NT2/D1 (cell line): ENCODE results near the gene ABCA7.

ENCODE experiments used
- DNase-seq: peaks from one replicate; pipeline ENCODE4 v3.0.0-alpha.2; 2011; ENCODE audit warnings: low read depth, low spot score
- H3K27me3 ChIP-seq: 2 replicates; pipeline ENCODE4 v1.6.0; 2011; ENCODE audit warnings: mild to moderate bottlenecking; ENCODE audit not compliant: insufficient read length, insufficient read depth
- H3K36me3 ChIP-seq: 2 replicates; pipeline ENCODE4 v1.6.1; 2011; ENCODE audit warnings: mild to moderate bottlenecking, low read length, mixed read lengths; ENCODE audit not compliant: insufficient read depth, insufficient read length
- H3K4me1 ChIP-seq: 2 replicates; pipeline ENCODE4 v1.5.1; 2011; ENCODE audit not compliant: insufficient read depth, insufficient read length
- H3K4me3 ChIP-seq: 2 replicates; pipeline ENCODE4 v1.5.1; 2011; ENCODE audit warnings: low read depth; ENCODE audit not compliant: insufficient read length
- H3K9ac ChIP-seq: 2 replicates; pipeline ENCODE4 v1.6.0; 2011; ENCODE audit warnings: low read depth; ENCODE audit not compliant: insufficient read length
- H3K9me3 ChIP-seq: 2 replicates; pipeline ENCODE4 v1.5.1; 2011; ENCODE audit warnings: mild to moderate bottlenecking, low read length; ENCODE audit not compliant: insufficient read depth
- SUZ12 ChIP-seq: IDR thresholded peaks from 2 replicates; pipeline ENCODE4 v1.6.1; 2011; ENCODE audit not compliant: insufficient read length, insufficient read depth; ENCODE audit errors: extremely low read depth
- YY1 ChIP-seq: IDR thresholded peaks from 2 replicates; pipeline ENCODE4 v1.6.1; 2011; ENCODE audit not compliant: insufficient read length, insufficient read depth
- ZNF274 ChIP-seq: IDR thresholded peaks from 2 replicates; pipeline ENCODE4 v1.6.1; 2011; ENCODE audit warnings: mild to moderate bottlenecking, low read depth, low read length

ABCA7 gene

DNA sequence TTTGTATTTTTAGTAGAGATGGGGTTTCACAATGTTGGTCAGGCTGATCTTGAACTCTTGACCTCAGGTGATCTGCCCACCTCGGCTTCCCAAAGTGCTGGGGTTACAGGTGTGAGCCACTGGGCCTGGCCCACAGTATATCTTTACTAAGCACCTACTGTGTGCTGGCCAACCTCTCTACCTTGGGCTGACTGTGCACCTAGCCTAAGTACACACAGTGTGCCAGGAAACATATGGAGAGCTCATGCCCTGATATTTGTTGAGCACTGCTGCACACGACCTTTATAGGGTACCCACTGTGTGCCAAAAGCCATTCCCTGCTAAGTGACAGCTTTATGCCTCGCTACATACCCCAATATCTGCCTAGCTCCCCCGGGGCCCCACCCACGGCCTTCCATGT lies 20.8 kb downstream of the ABCA7 start:
- H3K4me3 ChIP-seq, result no peak overlapping the region
- H3K4me1 ChIP-seq, result peaks cover 3% of the 10 kb centered on the region
- no peak for DNase-seq
- peaks cover 5% of the 10 kb centered on the region for H3K36me3 ChIP-seq
- H3K27me3 ChIP-seq, result peaks cover 5% of the 10 kb centered on the region
- no peak overlapping the region for H3K9ac ChIP-seq
- H3K9me3 ChIP-seq, result peaks cover 44% of the 10 kb centered on the region
- TF ChIP-seq SUZ12 (no peak), ZNF274 (no peak), YY1 (no peak)

DNA sequence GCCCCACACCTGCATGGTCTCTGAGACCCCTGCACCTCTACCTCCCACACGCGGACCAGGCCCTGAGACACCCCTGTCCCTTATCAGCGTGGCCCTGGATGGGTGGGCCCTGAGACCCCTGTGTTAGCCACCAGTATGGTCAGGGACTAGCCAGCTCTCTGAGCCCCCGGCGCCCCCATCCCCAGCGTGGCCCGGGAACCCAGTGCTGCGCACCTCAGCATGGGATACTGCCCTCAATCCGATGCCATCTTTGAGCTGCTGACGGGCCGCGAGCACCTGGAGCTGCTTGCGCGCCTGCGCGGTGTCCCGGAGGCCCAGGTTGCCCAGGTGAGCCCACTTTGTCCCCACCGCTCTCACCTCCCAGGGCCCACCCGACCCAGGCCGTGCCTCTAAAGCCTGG lies 22.1 kb downstream of the ABCA7 start:
- Histone ChIP-seq H3K9ac (no peak overlapping the region), H3K4me3 (no peak overlapping the region), H3K4me1 (peaks cover 11% of the 10 kb centered on the region), H3K9me3 (peaks cover 31% of the 10 kb centered on the region), H3K36me3 (peaks cover 5% of the 10 kb centered on the region), H3K27me3 (peaks cover 11% of the 10 kb centered on the region)
- no peak for TF ChIP-seq ZNF274
- TF ChIP-seq YY1, result no peak
- TF ChIP-seq SUZ12, result no peak
- no peak for DNase-seq

DNA sequence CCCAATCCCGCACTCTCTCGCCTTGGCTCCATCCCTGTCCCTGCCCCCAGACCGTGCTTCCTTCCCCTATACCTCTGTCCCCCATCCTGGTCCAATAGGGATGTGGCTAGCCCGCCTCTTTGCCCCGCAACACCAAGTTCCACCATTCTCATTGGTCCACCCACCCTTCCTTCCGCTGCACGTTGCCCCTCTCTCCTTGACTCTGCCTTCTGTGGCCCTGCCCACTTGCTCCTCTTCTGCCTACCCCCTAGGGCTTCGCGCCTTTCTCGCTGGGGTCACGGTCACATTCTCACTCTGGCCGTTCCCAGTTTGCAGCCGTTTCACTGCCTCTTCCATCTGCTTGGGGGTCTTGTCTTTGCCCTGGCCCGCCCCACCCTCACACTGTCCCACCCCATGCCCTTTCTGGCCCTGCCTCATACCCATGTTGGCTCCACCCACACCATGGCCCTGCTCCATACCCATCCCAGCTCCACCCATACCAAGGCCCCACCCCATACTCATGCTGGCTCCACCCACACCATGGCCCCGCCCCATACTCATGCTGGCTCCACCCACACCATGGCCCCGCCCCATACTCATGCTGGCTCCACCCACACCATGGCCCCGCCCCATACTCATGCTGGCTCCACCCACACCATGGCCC lies 22.6 kb downstream of the ABCA7 start:
- Histone ChIP-seq H3K36me3 (peaks cover 5% of the 10 kb centered on the region), H3K9ac (no peak overlapping the region), H3K27me3 (peaks cover 14% of the 10 kb centered on the region), H3K4me1 (peaks cover 11% of the 10 kb centered on the region), H3K9me3 (peaks cover 26% of the 10 kb centered on the region), H3K4me3 (no peak overlapping the region)
- no peak for TF ChIP-seq SUZ12
- no peak for DNase-seq

DNA sequence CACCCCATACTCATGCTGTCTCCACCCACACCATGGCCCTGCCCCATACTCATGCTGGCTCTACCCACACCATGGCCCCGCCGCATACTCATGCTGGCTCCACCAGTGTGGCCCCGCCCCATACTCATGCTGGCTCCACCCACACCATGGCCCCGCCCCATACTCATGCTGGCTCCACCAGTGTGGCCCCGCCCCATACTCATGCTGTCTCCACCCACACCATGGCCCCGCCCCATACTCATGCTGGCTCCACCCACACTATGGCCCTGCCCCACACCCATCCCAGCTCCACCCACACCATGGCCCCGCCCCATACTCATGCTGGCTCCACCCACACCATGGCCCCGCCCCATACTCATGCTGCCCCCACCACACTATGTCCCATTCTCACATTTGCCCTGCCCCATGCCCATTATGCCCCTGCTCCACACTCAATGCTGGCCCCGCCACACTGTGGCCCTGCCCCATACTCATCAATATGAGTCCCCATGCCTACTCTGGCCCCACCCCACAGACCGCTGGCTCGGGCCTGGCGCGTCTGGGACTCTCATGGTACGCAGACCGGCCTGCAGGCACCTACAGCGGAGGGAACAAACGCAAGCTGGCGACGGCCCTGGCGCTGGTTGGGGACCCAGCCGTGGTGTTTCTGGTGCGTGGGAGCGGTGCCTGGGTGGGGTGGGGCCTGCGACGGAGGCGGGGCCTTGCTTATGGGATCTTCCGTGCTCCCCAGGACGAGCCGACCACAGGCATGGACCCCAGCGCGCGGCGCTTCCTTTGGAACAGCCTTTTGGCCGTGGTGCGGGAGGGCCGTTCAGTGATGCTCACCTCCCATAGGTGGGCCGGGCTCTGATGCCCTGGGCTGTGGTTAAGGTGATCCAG lies 23.4 kb downstream of the ABCA7 start:
- Histone ChIP-seq H3K27me3 (peaks cover 20% of the 10 kb centered on the region), H3K9ac (no peak overlapping the region), H3K4me3 (no peak overlapping the region), H3K9me3 (peaks cover 18% of the 10 kb centered on the region; the same call in 1 of the 2 replicates), H3K36me3 (peaks cover 5% of the 10 kb centered on the region), H3K4me1 (peaks cover 11% of the 10 kb centered on the region)
- DNase-seq, result no peak
- no peak for TF ChIP-seq ZNF274
- TF ChIP-seq YY1, result no peak
- no peak for TF ChIP-seq SUZ12

DNA sequence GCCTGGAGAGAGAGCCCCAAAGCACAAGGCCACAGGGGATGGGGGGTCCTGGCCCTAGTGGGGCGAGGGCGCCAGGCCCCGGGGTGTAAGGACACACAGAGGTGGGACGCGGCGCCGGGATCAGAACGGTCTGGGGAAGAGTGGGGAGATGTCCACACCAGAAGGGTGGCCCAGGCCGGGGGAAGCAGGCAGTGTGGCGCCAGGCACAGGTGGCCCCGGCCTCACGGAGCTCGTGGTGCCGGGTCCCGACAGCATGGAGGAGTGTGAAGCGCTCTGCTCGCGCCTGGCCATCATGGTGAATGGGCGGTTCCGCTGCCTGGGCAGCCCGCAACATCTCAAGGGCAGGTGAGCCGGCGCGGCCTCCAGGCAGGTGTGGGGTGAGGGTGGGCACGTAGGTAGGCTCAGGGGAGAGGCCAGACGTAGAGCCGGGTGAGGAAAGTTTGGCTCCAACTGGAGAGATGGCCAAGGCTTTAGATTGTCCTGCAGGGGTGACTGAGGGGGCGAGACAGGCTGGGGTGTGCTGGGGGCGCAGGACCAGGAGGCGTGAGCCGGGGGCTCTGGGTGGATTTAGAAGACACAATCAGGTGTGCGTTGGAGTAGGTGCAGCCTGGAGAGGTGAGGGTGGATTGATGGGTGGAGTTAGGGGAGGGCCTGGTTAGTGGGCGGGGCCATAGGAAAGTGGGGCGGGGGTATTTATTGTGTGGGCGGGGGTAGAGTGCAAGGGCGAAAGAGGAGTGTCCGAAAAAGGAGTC lies 24.2 kb downstream of the ABCA7 start:
- no peak overlapping the region for H3K9ac ChIP-seq
- peaks cover 28% of the 10 kb centered on the region for H3K27me3 ChIP-seq
- no peak for TF ChIP-seq YY1
- TF ChIP-seq ZNF274, result no peak
- no peak for TF ChIP-seq SUZ12
- no peak for DNase-seq
- peaks cover 10% of the 10 kb centered on the region; the same call in 1 of the 2 replicates for H3K9me3 ChIP-seq
- peak overlapping the region; percentile 40 for H3K4me3 ChIP-seq
- H3K4me1 ChIP-seq, result peaks cover 11% of the 10 kb centered on the region
- no peaks in the 10 kb centered on the region for H3K36me3 ChIP-seq

DNA sequence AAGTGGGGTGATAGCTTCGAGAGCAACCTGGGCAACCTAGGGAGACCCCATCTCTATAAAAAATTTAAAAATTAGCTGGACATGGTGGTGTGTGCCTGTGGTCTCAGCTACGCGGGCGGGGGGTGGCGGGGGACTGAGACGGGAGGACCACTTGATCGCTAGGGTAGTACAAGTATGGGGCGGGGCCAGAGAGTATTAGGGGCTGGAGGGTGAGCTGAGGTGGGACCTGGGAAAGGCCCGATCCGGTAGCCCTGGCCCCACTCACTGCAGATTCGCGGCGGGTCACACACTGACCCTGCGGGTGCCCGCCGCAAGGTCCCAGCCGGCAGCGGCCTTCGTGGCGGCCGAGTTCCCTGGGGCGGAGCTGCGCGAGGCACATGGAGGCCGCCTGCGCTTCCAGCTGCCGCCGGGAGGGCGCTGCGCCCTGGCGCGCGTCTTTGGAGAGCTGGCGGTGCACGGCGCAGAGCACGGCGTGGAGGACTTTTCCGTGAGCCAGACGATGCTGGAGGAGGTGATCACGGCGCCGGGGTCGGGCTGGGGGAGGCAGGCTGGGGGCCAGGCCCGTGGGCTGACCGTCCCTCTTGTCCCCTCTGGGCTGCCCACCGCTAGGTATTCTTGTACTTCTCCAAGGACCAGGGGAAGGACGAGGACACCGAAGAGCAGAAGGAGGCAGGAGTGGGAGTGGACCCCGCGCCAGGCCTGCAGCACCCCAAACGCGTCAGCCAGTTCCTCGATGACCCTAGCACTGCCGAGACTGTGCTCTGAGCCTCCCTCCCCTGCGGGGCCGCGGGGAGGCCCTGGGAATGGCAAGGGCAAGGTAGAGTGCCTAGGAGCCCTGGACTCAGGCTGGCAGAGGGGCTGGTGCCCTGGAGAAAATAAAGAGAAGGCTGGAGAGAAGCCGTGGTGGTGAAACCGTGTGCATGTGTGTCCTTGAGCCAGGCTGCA lies 25.0 kb downstream of the ABCA7 start:
- Histone ChIP-seq H3K36me3 (no peaks in the 10 kb centered on the region), H3K4me1 (peaks cover 11% of the 10 kb centered on the region), H3K9me3 (peaks cover 5% of the 10 kb centered on the region; the same call in 1 of the 2 replicates), H3K9ac (peak overlapping the region; percentile 86), H3K4me3 (peak overlapping the region; percentile 40), H3K27me3 (peaks cover 28% of the 10 kb centered on the region)
- no peak for TF ChIP-seq SUZ12
- no peak for TF ChIP-seq ZNF274
- TF ChIP-seq YY1, result no peak
- no peak for DNase-seq
